Measurements from ENCODE around the gene NRXN2. TPM values are rescaled to one million over a fixed set of nuclear protein-coding genes. Genes with fewer than 3 reads are reported as not detected.
"Not testable (repeated sequence)": the region's sequence is repeated elsewhere in the genome, so short reads cannot be mapped to it uniquely, and the experiment has no call there.

NRXN2 gene
- total RNA-seq, 1 donor from 2014 or later: 2.2 TPM

GRCh38 chr11:64561984-64562722, 160.8 kb downstream of the NRXN2 start:
- Histone ChIP-seq H3K36me3 (no peaks in the 10 kb centered on the region), H2AFZ (replicated peaks) (no peak overlapping the region), H3K9me3 (ENCODE audit: low read depth) (no peaks in the 10 kb centered on the region), H3K79me2 (ENCODE audit: low read depth) (no peaks in the 10 kb centered on the region), H3K4me2 (no peak overlapping the region), H3K9ac (no peak overlapping the region), H3K27ac (no peak overlapping the region), H3F3A (ENCODE audit: low read depth) (peaks cover 14% of the 10 kb centered on the region), H3K27me3 (no peaks in the 10 kb centered on the region), H3K4me1 (peaks cover 29% of the 10 kb centered on the region), H3K4me3 (no peak overlapping the region), H4K20me1 (ENCODE audit: low read depth) (no peaks in the 10 kb centered on the region)
- Mint-ChIP-seq H3K4me1 (peaks cover 57% of the 10 kb centered on the region), H3K27ac (no peak overlapping the region), H3K27me3 (ENCODE audit: insufficient read depth, low read depth) (peaks cover 10% of the 10 kb centered on the region), H3K9me3 (no peaks in the 10 kb centered on the region), H3K4me3 (no peak overlapping the region), H3K36me3 (no peaks in the 10 kb centered on the region)
- DNase-seq (ENCODE audit: low spot score): no peak
- TF ChIP-seq EZH2 (IDR thresholded peaks at IDR 0.05): no peak

DNA sequence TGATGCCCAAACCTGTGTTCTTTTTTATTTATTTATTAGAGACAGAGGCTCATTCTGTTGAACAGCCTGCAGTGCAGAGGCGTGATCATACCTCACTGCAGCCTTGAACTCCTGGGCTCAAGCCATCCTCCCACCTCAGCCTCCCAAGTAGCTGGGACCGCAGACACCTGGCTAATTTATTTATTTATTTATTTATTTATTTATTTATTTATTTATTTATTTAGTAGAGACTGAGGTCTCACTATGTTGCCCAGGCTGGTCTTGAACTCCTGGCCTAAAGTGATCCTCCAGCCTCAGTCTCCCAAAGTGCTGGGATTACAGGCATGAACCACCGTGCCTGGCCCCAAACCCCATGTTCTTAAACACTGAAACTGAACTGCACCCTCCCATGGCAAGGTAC, 161.6 kb downstream of the NRXN2 start:
- H3K9me3 ChIP-seq (ENCODE audit: low read depth); H2AFZ ChIP-seq (replicated peaks); H3K36me3 Mint-ChIP-seq; H3K9me3 Mint-ChIP-seq; H3K4me2 ChIP-seq; DNase-seq (ENCODE audit: low spot score); H3K27ac ChIP-seq; H3K36me3 ChIP-seq; H3F3A ChIP-seq (ENCODE audit: low read depth); H3K4me3 Mint-ChIP-seq; H3K27me3 ChIP-seq; H3K79me2 ChIP-seq (ENCODE audit: low read depth); H4K20me1 ChIP-seq (ENCODE audit: low read depth); H3K9ac ChIP-seq; H3K27ac Mint-ChIP-seq; H3K4me3 ChIP-seq: not testable (repeated sequence)
- H3K27me3 Mint-ChIP-seq (ENCODE audit: insufficient read depth, low read depth): peaks cover 14% of the 10 kb centered on the region
- H3K4me1 ChIP-seq: peaks cover 21% of the 10 kb centered on the region
- peaks cover 56% of the 10 kb centered on the region for H3K4me1 Mint-ChIP-seq

DNA sequence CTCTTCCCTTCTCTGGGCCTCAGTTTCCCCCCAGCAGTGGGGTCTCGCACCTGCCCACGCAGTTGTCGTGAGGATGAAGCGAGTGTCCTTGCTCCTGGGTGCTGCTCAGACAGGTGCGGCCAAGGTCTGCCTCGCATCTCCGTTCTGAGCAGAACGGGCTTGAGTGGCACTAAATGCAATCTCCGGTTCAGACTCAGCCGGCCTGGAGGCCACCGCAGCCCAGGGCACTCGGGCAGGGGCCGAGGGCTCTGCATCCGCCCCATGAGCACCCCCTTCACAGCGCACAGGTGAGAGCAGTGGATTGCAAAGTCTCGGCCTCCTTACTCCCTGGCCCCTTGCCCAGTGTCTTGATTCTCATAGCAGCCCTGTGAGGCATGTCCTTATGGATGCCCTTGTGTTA, 162.1 kb downstream of the NRXN2 start:
- Histone ChIP-seq H3K36me3 (no peaks in the 10 kb centered on the region), H3F3A (ENCODE audit: low read depth) (peaks cover 3% of the 10 kb centered on the region), H3K4me2 (no peak overlapping the region), H4K20me1 (ENCODE audit: low read depth) (no peaks in the 10 kb centered on the region), H3K9me3 (ENCODE audit: low read depth) (no peaks in the 10 kb centered on the region), H3K4me3 (no peak overlapping the region), H3K27me3 (no peaks in the 10 kb centered on the region), H3K79me2 (ENCODE audit: low read depth) (no peaks in the 10 kb centered on the region), H2AFZ (replicated peaks) (no peak overlapping the region), H3K9ac (no peak overlapping the region), H3K27ac (no peak overlapping the region), H3K4me1 (peaks cover 17% of the 10 kb centered on the region)
- DNase-seq (ENCODE audit: low spot score): no peak
- Mint-ChIP-seq H3K27me3 (ENCODE audit: insufficient read depth, low read depth) (peaks cover 14% of the 10 kb centered on the region), H3K9me3 (no peaks in the 10 kb centered on the region), H3K36me3 (no peaks in the 10 kb centered on the region), H3K27ac (peak overlapping the region; percentile 96), H3K4me1 (peaks cover 55% of the 10 kb centered on the region), H3K4me3 (peak overlapping the region; percentile 73)
- TF ChIP-seq, protein P1, sequence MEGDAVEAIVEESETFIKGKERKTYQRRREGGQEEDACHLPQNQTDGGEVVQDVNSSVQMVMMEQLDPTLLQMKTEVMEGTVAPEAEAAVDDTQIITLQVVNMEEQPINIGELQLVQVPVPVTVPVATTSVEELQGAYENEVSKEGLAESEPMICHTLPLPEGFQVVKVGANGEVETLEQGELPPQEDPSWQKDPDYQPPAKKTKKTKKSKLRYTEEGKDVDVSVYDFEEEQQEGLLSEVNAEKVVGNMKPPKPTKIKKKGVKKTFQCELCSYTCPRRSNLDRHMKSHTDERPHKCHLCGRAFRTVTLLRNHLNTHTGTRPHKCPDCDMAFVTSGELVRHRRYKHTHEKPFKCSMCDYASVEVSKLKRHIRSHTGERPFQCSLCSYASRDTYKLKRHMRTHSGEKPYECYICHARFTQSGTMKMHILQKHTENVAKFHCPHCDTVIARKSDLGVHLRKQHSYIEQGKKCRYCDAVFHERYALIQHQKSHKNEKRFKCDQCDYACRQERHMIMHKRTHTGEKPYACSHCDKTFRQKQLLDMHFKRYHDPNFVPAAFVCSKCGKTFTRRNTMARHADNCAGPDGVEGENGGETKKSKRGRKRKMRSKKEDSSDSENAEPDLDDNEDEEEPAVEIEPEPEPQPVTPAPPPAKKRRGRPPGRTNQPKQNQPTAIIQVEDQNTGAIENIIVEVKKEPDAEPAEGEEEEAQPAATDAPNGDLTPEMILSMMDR (IDR thresholded peaks at IDR 0.05): no peak
- no peak for TF ChIP-seq EZH2 (IDR thresholded peaks at IDR 0.05)
- TF ChIP-seq EZH2phosphoT487 (IDR thresholded peaks at IDR 0.05): no peak

DNA sequence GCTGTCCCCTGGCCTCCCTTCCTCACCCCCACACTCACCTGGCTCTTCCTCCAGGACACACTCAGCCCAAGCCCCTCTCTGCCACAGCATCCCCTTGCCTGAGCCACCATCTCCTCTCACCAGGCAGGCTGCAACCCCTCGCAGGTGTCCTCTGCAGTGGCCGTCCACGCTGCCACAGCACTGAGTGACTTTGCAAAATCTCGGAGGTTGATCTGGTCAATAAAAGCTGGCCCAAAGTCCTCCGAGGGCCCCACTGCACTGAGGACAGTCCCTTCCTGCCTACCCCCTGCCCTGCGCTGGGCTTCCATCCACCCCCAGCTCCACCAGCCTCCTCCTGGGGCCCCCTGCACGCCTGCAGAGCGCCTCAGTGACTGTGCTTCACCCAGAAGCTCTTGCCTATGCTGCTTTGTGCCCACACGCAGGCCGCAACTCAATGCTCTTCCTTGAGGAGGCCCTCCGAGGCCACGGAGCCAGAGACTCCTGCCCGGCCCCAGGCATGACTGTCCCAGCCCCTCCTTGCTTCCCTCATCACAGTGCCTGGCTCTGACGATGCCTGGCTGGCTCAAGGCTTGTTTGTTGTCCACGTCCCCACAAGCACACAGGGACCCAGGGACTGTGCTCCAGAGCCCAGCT, 162.7 kb downstream of the NRXN2 start:
- TF ChIP-seq EZH2 (IDR thresholded peaks at IDR 0.05) (no peak), EZH2phosphoT487 (IDR thresholded peaks at IDR 0.05) (no peak)
- TF ChIP-seq, protein P1 (IDR thresholded peaks at IDR 0.05): no peak
- H3K36me3 Mint-ChIP-seq: no peaks in the 10 kb centered on the region
- Histone ChIP-seq H3K27ac (no peak overlapping the region), H3K9me3 (ENCODE audit: low read depth) (no peaks in the 10 kb centered on the region), H3K4me1 (peaks cover 14% of the 10 kb centered on the region), H3K36me3 (no peaks in the 10 kb centered on the region), H3K27me3 (no peaks in the 10 kb centered on the region), H3K4me3 (no peak overlapping the region), H3K4me2 (no peak overlapping the region), H3K79me2 (ENCODE audit: low read depth) (no peaks in the 10 kb centered on the region), H3K9ac (no peak overlapping the region), H3F3A (ENCODE audit: low read depth) (no peaks in the 10 kb centered on the region), H4K20me1 (ENCODE audit: low read depth) (no peaks in the 10 kb centered on the region), H2AFZ (replicated peaks) (peak overlapping the region; percentile 73)
- H3K4me1 Mint-ChIP-seq: peaks cover 55% of the 10 kb centered on the region
- no peaks in the 10 kb centered on the region for H3K9me3 Mint-ChIP-seq
- peak overlapping the region; percentile 73 for H3K4me3 Mint-ChIP-seq
- peak overlapping the region; percentile 96 for H3K27ac Mint-ChIP-seq
- no peak for DNase-seq (ENCODE audit: low spot score)
- H3K27me3 Mint-ChIP-seq (ENCODE audit: insufficient read depth, low read depth): peaks cover 14% of the 10 kb centered on the region
